HG03196 (cell line): Measurements from ENCODE around the gene TYROBP.
"Not testable (repeated sequence)": the region's sequence is repeated elsewhere in the genome, so short reads cannot be mapped to it uniquely, and the experiment has no call there.

ENCODE experiments used
- ATAC-seq: cut with Tn5 transposase; IDR thresholded peaks from one replicate; pipeline ENCODE4 v1.9.1; 2021; ENCODE audit not compliant: unreplicated experiment

The TYROBP gene

GRCh38 chr19:35908010-35908441 is at the start of gene TYROBP:
Gene TYROBP, minus strand, starts transcription at chr19:35908295. Its CDS starts 67 bp downstream, at chr19:35908228.
- ATAC-seq, result no peak

GRCh38 chr19:35957411-35957810 is 49.3 kb upstream of the TYROBP start:
- not testable (repeated sequence) for ATAC-seq

GRCh38 chr19:35955881-35956634 is 48.0 kb upstream of the TYROBP start:
- no peak for ATAC-seq

- ATAC-seq, result no peak
Observed at GRCh38 chr19:35949131-35949530, 41.0 kb upstream of the TYROBP start.

- ATAC-seq, result no peak
Observed at GRCh38 chr19:35946203-35946602, 38.1 kb upstream of the TYROBP start.

- ATAC-seq, result no peak
Observed at GRCh38 chr19:35945121-35945790, 37.2 kb upstream of the TYROBP start.

GRCh38 chr19:35944556-35944955 is 36.5 kb upstream of the TYROBP start:
- no peak for ATAC-seq

- ATAC-seq, result no peak
Observed at GRCh38 chr19:35943321-35944301, 35.5 kb upstream of the TYROBP start.

- ATAC-seq, result no peak
Observed at GRCh38 chr19:35942235-35942634, 34.1 kb upstream of the TYROBP start.

- no peak for ATAC-seq
Observed at GRCh38 chr19:35940839-35941238, 32.7 kb upstream of the TYROBP start.

- ATAC-seq, result no peak
Observed at GRCh38 chr19:35940078-35940775, 32.1 kb upstream of the TYROBP start.

GRCh38 chr19:35939307-35940077 is 31.4 kb upstream of the TYROBP start:
- ATAC-seq, result no peak

GRCh38 chr19:35938282-35939224 is 30.5 kb upstream of the TYROBP start:
- ATAC-seq, result no peak

- no peak for ATAC-seq
Observed at GRCh38 chr19:35937345-35938281, 29.5 kb upstream of the TYROBP start.

GRCh38 chr19:35936738-35937268 is 28.7 kb upstream of the TYROBP start:
- ATAC-seq, result no peak

- ATAC-seq, result no peak
Observed at GRCh38 chr19:35935911-35936737, 28.0 kb upstream of the TYROBP start, which contains the start of gene LRFN3. Gene LRFN3, plus strand, starts transcription at chr19:35936374. Its CDS starts 3,052 bp downstream, at chr19:35939426.
